ENCODE data around the gene FAM209A. TPM values are rescaled to one million over a fixed set of nuclear protein-coding genes. Genes with fewer than 3 reads are reported as not detected.
"Not testable (repeated sequence)": the region's sequence is repeated elsewhere in the genome, so short reads cannot be mapped to it uniquely, and the experiment has no call there.

Gene FAM209A
- total RNA-seq: under 1 TPM in 2 of 9 donors, not detected in 7; 0.22 to 0.28 TPM
- 1 to 10 TPM in 1 of 3 donors, under 1 TPM in 1, not detected in 1; 0.40 to 1.3 TPM for polyA plus RNA-seq
- long read RNA-seq, donor 1: 0 reads
- long read RNA-seq, donor 2: 0 reads
- long read RNA-seq, donor 3: 0 reads
- long read RNA-seq, donor 4, partial matches to known transcripts: 0 of 5 reads
- long read RNA-seq, donor 4, other reads (novel, unspliced or antisense): 5 of 5 reads
- long read RNA-seq, donor 5, partial matches to known transcripts: 0 of 5 reads
- long read RNA-seq, donor 5, other reads (novel, unspliced or antisense): 5 of 5 reads
- long read RNA-seq, donor 6, partial matches to known transcripts: 0 of 10 reads
- long read RNA-seq, donor 6, other reads (novel, unspliced or antisense): 10 of 10 reads
- long read RNA-seq, donor 7: 0 reads
- long read RNA-seq, donor 8: 0 reads
- long read RNA-seq, donor 9: 0 reads
- long read RNA-seq, donor 10: 0 reads

- H3K27me3 ChIP-seq; H3K4me1 ChIP-seq (replicated peaks in 1 of 2); H3K9me3 ChIP-seq (replicated peaks in 1 of 3); H3K27ac ChIP-seq; H3K4me3 ChIP-seq; intact Hi-C loops (cut with DNase I); H3K36me3 ChIP-seq (replicated peaks in 1 of 2); DNase-seq: not testable (repeated sequence)
- WGBS, 4 donors: 78 to 92% (median 84%) methylated on average over 5 to 7 of the region's 7 CpGs
These were observed at the start of gene FAM209A for GRCh38 chr20:56524444-56524843. Gene FAM209A, plus strand, starts transcription at chr20:56524744. Its CDS starts 65 bp downstream, at chr20:56524809.

GRCh38 chr20:56483970-56484369 is 40.6 kb upstream of the FAM209A start:
- intact Hi-C loops (cut with DNase I): no loop called here
- WGBS, 4 donors: 75 to 78% (median 75%) methylated on average over 7 of the region's 7 CpGs
- peaks cover 0 to 65% of the 10 kb centered on the region in 2 donors for H3K36me3 ChIP-seq (replicated peaks in 1 of 2)

GRCh38 chr20:56487216-56487615 is 37.3 kb upstream of the FAM209A start:
- no peak for TF ChIP-seq CTCF (IDR thresholded peaks at IDR 0.05)
- TF ChIP-seq POLR2A (IDR thresholded peaks at IDR 0.05): no peak
- DNase-seq: no peak
- H3K27me3 ChIP-seq: no peaks in the 10 kb centered on the region
- no peak overlapping the region for H3K27ac ChIP-seq
- WGBS, 4 donors: 78 to 91% (median 87%) methylated on average over 11 of the region's 11 CpGs
- no peak overlapping the region for H3K4me3 ChIP-seq
- no peaks in the 10 kb centered on the region for H3K4me1 ChIP-seq (replicated peaks in 1 of 2)
- H3K36me3 ChIP-seq (replicated peaks in 1 of 2): peaks cover 0 to 52% of the 10 kb centered on the region in 2 donors
- intact Hi-C loops (cut with DNase I): no loop called here
- no peaks in the 10 kb centered on the region for H3K9me3 ChIP-seq (replicated peaks in 1 of 3)

More at GRCh38 chr20:56483970-56484369, 40.6 kb upstream of the FAM209A start:
- no peaks in the 10 kb centered on the region for H3K27me3 ChIP-seq
- H3K27ac ChIP-seq: no peak overlapping the region
- no peaks in the 10 kb centered on the region for H3K9me3 ChIP-seq (replicated peaks in 1 of 3)
- DNase-seq: no peak
- no peak for TF ChIP-seq CTCF (IDR thresholded peaks at IDR 0.05)
- TF ChIP-seq POLR2A (IDR thresholded peaks at IDR 0.05): no peak
- H3K4me3 ChIP-seq: no peak overlapping the region
- no peaks in the 10 kb centered on the region for H3K4me1 ChIP-seq (replicated peaks in 1 of 2)

GRCh38 chr20:56488566-56488965 is 36.0 kb upstream of the FAM209A start:
- no peak for DNase-seq
- TF ChIP-seq POLR2A (IDR thresholded peaks at IDR 0.05): no peak
- TF ChIP-seq CTCF (IDR thresholded peaks at IDR 0.05): no peak
- Histone ChIP-seq H3K4me1 (replicated peaks in 1 of 2) (no peaks in the 10 kb centered on the region), H3K36me3 (replicated peaks in 1 of 2) (peaks cover 0 to 44% of the 10 kb centered on the region in 2 donors), H3K27ac (no peak overlapping the region), H3K4me3 (no peak overlapping the region), H3K9me3 (replicated peaks in 1 of 3) (no peaks in the 10 kb centered on the region), H3K27me3 (no peaks in the 10 kb centered on the region)
- 93 to 98% (median 96%) methylated on average over 5 of the region's 5 CpGs for WGBS, 4 donors
- intact Hi-C loops (cut with DNase I): no loop called here
